Measurements from ENCODE around the gene HOXB5.

The HOXB5 gene

DNA sequence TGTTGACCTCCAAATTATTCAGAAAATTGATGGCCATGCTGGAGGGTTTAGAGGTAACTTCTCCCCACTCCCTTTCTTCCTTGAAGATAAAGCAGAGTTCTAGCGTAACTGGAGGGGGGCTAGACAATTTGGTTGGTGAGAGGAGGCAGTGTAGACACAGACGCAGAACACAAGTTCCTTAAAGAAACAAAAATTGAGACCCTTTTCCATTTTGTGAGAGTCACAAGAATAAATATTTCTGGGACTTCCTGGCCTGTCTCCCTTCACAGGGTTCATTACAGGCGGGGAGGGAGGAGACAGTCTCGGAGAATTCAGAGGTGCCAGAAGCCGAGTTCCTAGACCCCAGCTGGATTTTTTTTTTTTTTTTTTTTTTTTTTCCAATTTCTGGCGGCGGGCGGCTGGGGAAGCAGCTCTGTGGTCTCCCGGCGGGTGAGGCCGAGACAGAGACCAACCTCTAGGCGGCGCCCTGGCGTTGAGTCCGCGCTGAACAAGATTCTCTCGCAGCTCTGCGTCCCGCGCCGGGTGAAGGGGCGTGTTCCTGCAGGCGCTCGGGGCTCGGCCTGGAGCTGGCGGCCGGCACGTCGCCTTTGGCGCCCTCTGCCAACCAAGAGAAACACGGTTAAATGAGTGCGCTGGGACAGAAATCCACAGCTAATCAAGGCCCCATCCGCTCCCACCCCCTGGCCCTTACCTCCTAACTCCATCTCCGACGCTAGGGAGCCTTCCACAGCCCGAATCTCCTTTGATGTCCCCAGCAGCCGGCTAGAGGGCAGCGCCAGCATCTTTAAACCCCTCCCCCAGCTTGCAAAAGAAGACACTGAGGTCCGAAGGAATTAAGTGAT, 42.8 kb upstream of the HOXB5 start:
- Histone ChIP-seq H3K36me3 (ENCODE audit: control insufficient read depth, insufficient read depth, low read length) (no peaks in the 10 kb centered on the region), H3K9me3 (ENCODE audit: control insufficient read depth, low read length) (no peaks in the 10 kb centered on the region), H2AFZ (no peak overlapping the region), H3K4me1 (no peaks in the 10 kb centered on the region), H3K4me3 (ENCODE audit: low read depth, low read length) (no peak overlapping the region), H3K27me3 (ENCODE audit: control insufficient read depth, insufficient read depth, low read length) (peaks cover 14% of the 10 kb centered on the region), H3K79me2 (no peaks in the 10 kb centered on the region), H3K9ac (no peak overlapping the region), H3K27ac (no peak overlapping the region), H3K4me2 (ENCODE audit: low read length) (no peak overlapping the region)
- no peak for TF ChIP-seq CTCF (IDR thresholded peaks at IDR 0.05)

GRCh38 chr17:48634493-48635208, 41.1 kb upstream of the HOXB5 start:
- Histone ChIP-seq H2AFZ (no peak overlapping the region), H3K9ac (no peak overlapping the region), H3K4me2 (ENCODE audit: low read length) (no peak overlapping the region), H3K4me1 (no peaks in the 10 kb centered on the region), H3K9me3 (ENCODE audit: control insufficient read depth, low read length) (no peaks in the 10 kb centered on the region), H3K27ac (no peak overlapping the region), H3K79me2 (no peaks in the 10 kb centered on the region), H3K36me3 (ENCODE audit: control insufficient read depth, insufficient read depth, low read length) (no peaks in the 10 kb centered on the region), H3K27me3 (ENCODE audit: control insufficient read depth, insufficient read depth, low read length) (peaks cover 16% of the 10 kb centered on the region), H3K4me3 (ENCODE audit: low read depth, low read length) (no peak overlapping the region)
- no peak for TF ChIP-seq CTCF (IDR thresholded peaks at IDR 0.05)

DNA sequence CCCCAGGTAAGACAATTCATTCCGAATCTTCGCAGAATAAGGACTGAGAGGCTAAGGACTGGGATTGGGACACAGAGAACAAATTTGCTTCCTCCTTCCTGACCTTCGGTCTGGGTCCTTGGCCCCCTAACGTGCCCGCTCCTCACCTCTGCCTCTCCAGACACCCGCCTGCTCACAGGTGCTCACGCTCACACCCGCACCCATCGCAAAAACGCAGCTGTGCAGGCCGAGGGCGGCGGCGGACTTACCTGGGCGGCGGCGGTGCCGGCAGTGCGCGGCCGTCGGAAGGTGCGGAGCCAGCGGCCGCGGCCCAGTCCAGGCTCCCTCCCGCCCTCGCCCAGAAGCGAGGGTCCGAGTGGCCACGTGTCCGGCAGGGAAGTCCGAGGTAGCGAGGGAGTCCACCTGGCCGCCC, 39.7 kb upstream of the HOXB5 start:
- Histone ChIP-seq H3K4me1 (no peaks in the 10 kb centered on the region), H3K4me3 (ENCODE audit: low read depth, low read length) (no peak overlapping the region), H3K9ac (no peak overlapping the region), H3K79me2 (no peaks in the 10 kb centered on the region), H3K4me2 (ENCODE audit: low read length) (no peak overlapping the region), H3K27ac (no peak overlapping the region), H3K27me3 (ENCODE audit: control insufficient read depth, insufficient read depth, low read length) (peaks cover 19% of the 10 kb centered on the region), H2AFZ (no peak overlapping the region), H3K9me3 (ENCODE audit: control insufficient read depth, low read length) (no peaks in the 10 kb centered on the region), H3K36me3 (ENCODE audit: control insufficient read depth, insufficient read depth, low read length) (no peaks in the 10 kb centered on the region)
- TF ChIP-seq CTCF (IDR thresholded peaks at IDR 0.05) = no peak

GRCh38 chr17:48632579-48633265, 39.1 kb upstream of the HOXB5 start:
- Histone ChIP-seq H3K79me2 (no peaks in the 10 kb centered on the region), H3K4me3 (ENCODE audit: low read depth, low read length) (no peak overlapping the region), H3K9me3 (ENCODE audit: control insufficient read depth, low read length) (no peaks in the 10 kb centered on the region), H3K36me3 (ENCODE audit: control insufficient read depth, insufficient read depth, low read length) (no peaks in the 10 kb centered on the region), H3K4me2 (ENCODE audit: low read length) (no peak overlapping the region), H3K4me1 (no peaks in the 10 kb centered on the region), H2AFZ (no peak overlapping the region), H3K27me3 (ENCODE audit: control insufficient read depth, insufficient read depth, low read length) (peaks cover 25% of the 10 kb centered on the region), H3K9ac (no peak overlapping the region), H3K27ac (no peak overlapping the region)
- no peak for TF ChIP-seq CTCF (IDR thresholded peaks at IDR 0.05)

All from parathyroid adenoma (tissue), 2 donors.